Measurements from ENCODE around the gene CST6. TPM values are rescaled to one million over a fixed set of nuclear protein-coding genes. Genes with fewer than 3 reads are reported as not detected.

Gene CST6
- total and polyA plus RNA-seq, 2 of the 4 experiments (the other 2 are of a cell fraction), result 0.54 to 3.0 TPM

DNA sequence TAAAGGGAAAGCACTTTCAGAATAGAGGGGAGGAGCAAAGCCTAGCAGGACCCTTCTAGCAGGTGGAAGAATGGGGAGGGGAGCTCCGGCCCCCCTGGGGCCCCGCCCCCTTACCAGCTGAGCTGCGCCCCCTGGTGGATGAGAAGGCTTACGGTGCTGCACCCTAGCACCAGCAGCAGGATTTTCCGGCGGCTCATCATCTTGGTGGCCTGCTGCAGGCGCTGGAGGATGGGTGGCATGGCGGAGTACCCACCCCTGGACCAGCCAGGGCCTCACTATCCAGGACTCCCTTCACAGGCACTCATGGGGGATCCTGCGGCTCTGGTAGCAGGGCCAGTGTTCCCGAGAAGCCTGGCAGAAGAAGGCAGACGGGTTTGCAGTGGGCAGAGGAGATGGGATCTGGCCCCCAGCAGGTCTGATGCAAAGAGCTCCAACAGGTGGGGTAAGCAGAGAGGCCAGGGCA is 33.4 kb downstream of the CST6 start (continued):
- TF ChIP-seq SMC3 (IDR thresholded peaks at IDR 0.05; ENCODE audit: low read depth, low read length), result peak; percentile 68
- TF ChIP-seq, protein P1, sequence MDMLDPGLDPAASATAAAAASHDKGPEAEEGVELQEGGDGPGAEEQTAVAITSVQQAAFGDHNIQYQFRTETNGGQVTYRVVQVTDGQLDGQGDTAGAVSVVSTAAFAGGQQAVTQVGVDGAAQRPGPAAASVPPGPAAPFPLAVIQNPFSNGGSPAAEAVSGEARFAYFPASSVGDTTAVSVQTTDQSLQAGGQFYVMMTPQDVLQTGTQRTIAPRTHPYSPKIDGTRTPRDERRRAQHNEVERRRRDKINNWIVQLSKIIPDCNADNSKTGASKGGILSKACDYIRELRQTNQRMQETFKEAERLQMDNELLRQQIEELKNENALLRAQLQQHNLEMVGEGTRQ (IDR thresholded peaks at IDR 0.05; ENCODE audit: low read depth, low read length), result no peak

DNA sequence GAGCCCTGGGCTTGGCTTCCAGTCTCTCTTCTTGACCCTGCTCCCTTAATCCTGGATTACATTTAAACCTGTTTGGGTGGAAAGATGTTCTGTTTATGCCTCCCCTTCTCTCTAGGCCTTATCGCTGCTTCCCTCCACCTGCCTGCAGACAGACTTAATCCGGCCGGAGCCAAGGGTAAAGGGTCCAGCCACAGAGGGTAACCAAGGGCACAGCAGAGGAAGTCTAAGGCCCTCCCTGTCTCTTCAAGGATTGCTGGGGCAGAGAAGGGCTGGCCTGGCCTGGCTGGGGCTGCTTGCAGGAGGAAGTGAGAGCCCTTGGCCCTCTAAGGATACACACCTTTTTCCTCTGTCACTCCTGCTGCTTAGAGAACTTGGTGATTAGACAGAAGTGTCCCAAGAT is 35.1 kb downstream of the CST6 start:
- dilution Hi-C loops (cut with HindIII; ENCODE audit: low sequenced_read_pairs, unreplicated experiment), result no loop called here
- WGBS, 2 experiments (ENCODE audit: extremely low coverage in 2 of 2, insufficient read length in 1 of 2), result no CpG with 5 or more reads among the region's 3 CpGs
- Histone ChIP-seq H3K4me2 (ENCODE audit: low read depth, low read length) (no peak overlapping the region), H3K36me3 (ENCODE audit: control insufficient read depth, insufficient read depth, low read length) (no peaks in the 10 kb centered on the region), H2BK5ac (ENCODE audit: low read depth, low read length, poor library complexity, severe bottlenecking) (no peak overlapping the region), H4K5ac (ENCODE audit: low read depth, low read length) (no peak overlapping the region), H3K18ac (ENCODE audit: low read depth, low read length) (no peak overlapping the region), H3K9ac (ENCODE audit: low read depth, low read length) (no peak overlapping the region), H4K91ac (ENCODE audit: insufficient read depth, low read depth, low read length) (no peak overlapping the region), H3K4me1 (ENCODE audit: control insufficient read depth, insufficient read depth, low read length) (peaks cover 6% of the 10 kb centered on the region), H3K56ac (ENCODE audit: extremely low read depth, insufficient read depth, low read length) (no peak overlapping the region), H4K8ac (ENCODE audit: low read depth in 2 of 2, low read length in 2 of 2) (no peak overlapping the region), H2AFZ (replicated peaks; ENCODE audit: low read length, poor library complexity) (no peak overlapping the region), H4K20me1 (ENCODE audit: insufficient read depth, low read length) (no peaks in the 10 kb centered on the region), H2BK20ac (ENCODE audit: low read depth, low read length) (no peak overlapping the region), H2BK120ac (ENCODE audit: low read depth, low read length) (no peak overlapping the region), H3K27ac (ENCODE audit: insufficient read depth, low read length) (no peak overlapping the region), H3K14ac (replicated peaks; ENCODE audit: low read depth, low read length) (no peak overlapping the region), H3K9me1 (ENCODE audit: insufficient read depth, low read length) (0 out of 2 replicates have a peak, but pooled peaks cover 7% of the 10 kb centered on the region), H3K4ac (ENCODE audit: low read depth, low read length) (no peak overlapping the region), H2AK5ac (ENCODE audit: low read depth, low read length) (no peak overlapping the region), H2BK15ac (ENCODE audit: low read depth, low read length) (no peak overlapping the region), H3K9me3 (ENCODE audit: control insufficient read depth, insufficient read depth, low read length) (no peaks in the 10 kb centered on the region; the same call in 1 of the 2 replicates), H3K4me3 (ENCODE audit: insufficient read depth, low read depth, low read length) (no peak overlapping the region), H3K23ac (ENCODE audit: low read depth, low read length) (no peak overlapping the region), H2AK9ac (replicated peaks; ENCODE audit: low read depth, low read length, poor library complexity) (no peak overlapping the region), H3K79me1 (ENCODE audit: low read depth in 1 of 2, low read length in 2 of 2) (peaks cover 0 to 9% of the 10 kb centered on the region in 2 experiments; a peak in 1 of 4 replicates), H3K27me3 (ENCODE audit: control insufficient read depth, insufficient read depth, low read length) (peaks cover 27% of the 10 kb centered on the region; the same call in 1 of the 2 replicates)
- no peak for ATAC-seq (ENCODE audit: low read depth)
- in situ Hi-C loops (cut with MboI; ENCODE audit: low sequenced_read_pairs), result no loop called here
- no peak for DNase-seq
- ChIA-PET POLR2A (ENCODE audit: unreplicated experiment) (no interaction called here), CTCF (no interaction called here)
- TF ChIP-seq CHD1 (IDR thresholded peaks at IDR 0.05; ENCODE audit: low read depth, low read length) (no peak), FOS (IDR thresholded peaks at IDR 0.05; ENCODE audit: low read depth, low read length) (no peak), RFX5 (IDR thresholded peaks at IDR 0.05; ENCODE audit: low read depth, low read length) (no peak), MXI1 (IDR thresholded peaks at IDR 0.05; ENCODE audit: borderline replicate concordance, low read depth, low read length) (no peak), SMC3 (IDR thresholded peaks at IDR 0.05; ENCODE audit: low read depth, low read length) (no peak), RAD21 (IDR thresholded peaks at IDR 0.05; ENCODE audit: low read length) (no peak), MAFK (IDR thresholded peaks at IDR 0.05; ENCODE audit: low read depth, low read length) (no peak), CEBPB (IDR thresholded peaks at IDR 0.05; ENCODE audit: low read depth, low read length) (no peak)
- TF ChIP-seq, protein P2, sequence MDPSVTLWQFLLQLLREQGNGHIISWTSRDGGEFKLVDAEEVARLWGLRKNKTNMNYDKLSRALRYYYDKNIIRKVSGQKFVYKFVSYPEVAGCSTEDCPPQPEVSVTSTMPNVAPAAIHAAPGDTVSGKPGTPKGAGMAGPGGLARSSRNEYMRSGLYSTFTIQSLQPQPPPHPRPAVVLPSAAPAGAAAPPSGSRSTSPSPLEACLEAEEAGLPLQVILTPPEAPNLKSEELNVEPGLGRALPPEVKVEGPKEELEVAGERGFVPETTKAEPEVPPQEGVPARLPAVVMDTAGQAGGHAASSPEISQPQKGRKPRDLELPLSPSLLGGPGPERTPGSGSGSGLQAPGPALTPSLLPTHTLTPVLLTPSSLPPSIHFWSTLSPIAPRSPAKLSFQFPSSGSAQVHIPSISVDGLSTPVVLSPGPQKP (IDR thresholded peaks at IDR 0.05; ENCODE audit: borderline replicate concordance, low read depth, low read length), result no peak
- TF ChIP-seq, protein P3, sequence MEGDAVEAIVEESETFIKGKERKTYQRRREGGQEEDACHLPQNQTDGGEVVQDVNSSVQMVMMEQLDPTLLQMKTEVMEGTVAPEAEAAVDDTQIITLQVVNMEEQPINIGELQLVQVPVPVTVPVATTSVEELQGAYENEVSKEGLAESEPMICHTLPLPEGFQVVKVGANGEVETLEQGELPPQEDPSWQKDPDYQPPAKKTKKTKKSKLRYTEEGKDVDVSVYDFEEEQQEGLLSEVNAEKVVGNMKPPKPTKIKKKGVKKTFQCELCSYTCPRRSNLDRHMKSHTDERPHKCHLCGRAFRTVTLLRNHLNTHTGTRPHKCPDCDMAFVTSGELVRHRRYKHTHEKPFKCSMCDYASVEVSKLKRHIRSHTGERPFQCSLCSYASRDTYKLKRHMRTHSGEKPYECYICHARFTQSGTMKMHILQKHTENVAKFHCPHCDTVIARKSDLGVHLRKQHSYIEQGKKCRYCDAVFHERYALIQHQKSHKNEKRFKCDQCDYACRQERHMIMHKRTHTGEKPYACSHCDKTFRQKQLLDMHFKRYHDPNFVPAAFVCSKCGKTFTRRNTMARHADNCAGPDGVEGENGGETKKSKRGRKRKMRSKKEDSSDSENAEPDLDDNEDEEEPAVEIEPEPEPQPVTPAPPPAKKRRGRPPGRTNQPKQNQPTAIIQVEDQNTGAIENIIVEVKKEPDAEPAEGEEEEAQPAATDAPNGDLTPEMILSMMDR (conservative IDR thresholded peaks at IDR 0.05; ENCODE audit: low read depth, low read length), result no peak
- TF ChIP-seq, protein P1 (IDR thresholded peaks at IDR 0.05; ENCODE audit: low read depth, low read length), result no peak
- intact Hi-C loops (cut with micrococcal nuclease), result no loop called here
- no TSS peak for BruUV-seq (replicated peaks)

Data from IMR-90 (cell line).